ENCODE results near the gene FUT7. TPM values are rescaled to one million over a fixed set of nuclear protein-coding genes. Genes with fewer than 3 reads are reported as not detected.

FUT7 gene
- total and polyA plus RNA-seq, 9 of the 15 experiments (the other 6 are each of a cell fraction or from before 2014, with no cell fraction given), result not detected

DNA sequence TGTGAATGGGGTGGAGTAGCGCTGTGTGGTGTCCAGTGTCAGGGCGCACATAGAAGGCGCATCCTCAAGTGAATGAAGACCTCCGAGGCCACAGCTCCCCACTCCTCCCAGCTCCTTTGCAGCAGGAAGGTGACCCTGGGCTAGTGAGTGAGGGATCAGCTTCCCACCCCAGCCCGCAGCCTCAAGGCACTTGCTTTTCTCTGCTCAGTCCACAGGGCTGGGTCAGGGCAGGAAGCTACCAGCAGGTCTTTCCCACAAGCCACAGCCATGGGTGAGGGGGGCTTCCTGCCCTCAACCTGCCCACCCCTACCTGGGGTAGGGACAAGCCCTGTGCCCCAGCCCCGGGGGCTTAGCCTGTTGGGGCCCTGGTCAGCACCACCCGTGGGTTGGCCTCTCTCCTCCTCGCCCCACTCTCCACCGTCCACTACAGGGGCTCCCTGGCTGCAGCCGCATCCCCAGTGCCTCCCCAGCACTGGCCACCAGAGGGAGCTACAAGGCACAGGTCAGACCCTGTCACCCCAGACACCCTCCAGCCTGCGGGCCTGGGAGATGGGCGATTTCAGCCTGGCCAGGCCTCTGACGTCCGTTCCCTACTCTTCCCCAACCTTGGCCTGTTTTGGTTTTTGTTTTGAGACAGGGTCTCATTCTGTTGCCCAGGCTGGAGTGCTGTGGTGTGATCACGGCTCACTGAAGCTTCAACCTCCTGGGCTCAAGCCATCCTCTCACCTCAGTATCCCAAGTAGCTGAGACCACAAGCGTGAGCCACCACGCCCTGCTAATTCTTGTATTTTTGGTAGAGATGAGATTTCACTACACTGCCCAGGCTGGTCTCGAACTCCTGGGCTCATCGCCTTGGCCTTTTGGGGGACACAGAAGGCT, 2.6 kb downstream of the FUT7 start (continued):
- TF ChIP-seq RBM22 (IDR thresholded peaks at IDR 0.05; ENCODE audit: low read depth, low read length, poor library complexity, severe bottlenecking), result no peak
- peak; percentile 69 for TF ChIP-seq ZBTB7A (IDR thresholded peaks at IDR 0.05; ENCODE audit: borderline replicate concordance, control insufficient read depth, low read depth, low read length)
- no peak for TF ChIP-seq NR3C1 (CRISPR knock-in tag; IDR thresholded peaks at IDR 0.05)
- no peak for TF ChIP-seq TFAM (CRISPR knock-in tag; conservative IDR thresholded peaks at IDR 0.05)
- TF ChIP-seq RBM14 (IDR thresholded peaks at IDR 0.05; ENCODE audit: borderline replicate concordance, insufficient read depth, low read depth, low read length), result no peak
- no peak for TF ChIP-seq ARID3B (CRISPR knock-in tag; IDR thresholded peaks at IDR 0.05; ENCODE audit: borderline replicate concordance)
- no peak for TF ChIP-seq ARID3A (IDR thresholded peaks at IDR 0.05; ENCODE audit: borderline replicate concordance, low read depth, low read length)
- TF ChIP-seq NFRKB (IDR thresholded peaks at IDR 0.05; ENCODE audit: low read depth), result no peak
- TF ChIP-seq FOXJ2 (tag; IDR thresholded peaks at IDR 0.05), result no peak
- peak; percentile 77; the same call in 1 of the 2 replicates for TF ChIP-seq XRCC5 (IDR thresholded peaks at IDR 0.05; ENCODE audit: low read depth, low read length)
- TF ChIP-seq BMI1 (IDR thresholded peaks at IDR 0.05; ENCODE audit: low read length), result no peak
- peak in 1 of 2 experiments; percentile 75; a peak in 2 of 4 replicates for TF ChIP-seq RCOR1 (IDR thresholded peaks at IDR 0.05; ENCODE audit: borderline replicate concordance in 1 of 2, low read depth in 2 of 2, low read length in 2 of 2)
- TF ChIP-seq, protein P1, sequence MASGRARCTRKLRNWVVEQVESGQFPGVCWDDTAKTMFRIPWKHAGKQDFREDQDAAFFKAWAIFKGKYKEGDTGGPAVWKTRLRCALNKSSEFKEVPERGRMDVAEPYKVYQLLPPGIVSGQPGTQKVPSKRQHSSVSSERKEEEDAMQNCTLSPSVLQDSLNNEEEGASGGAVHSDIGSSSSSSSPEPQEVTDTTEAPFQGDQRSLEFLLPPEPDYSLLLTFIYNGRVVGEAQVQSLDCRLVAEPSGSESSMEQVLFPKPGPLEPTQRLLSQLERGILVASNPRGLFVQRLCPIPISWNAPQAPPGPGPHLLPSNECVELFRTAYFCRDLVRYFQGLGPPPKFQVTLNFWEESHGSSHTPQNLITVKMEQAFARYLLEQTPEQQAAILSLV (tag; IDR thresholded peaks at IDR 0.05), result no peak
- peak; percentile 89 to 92 (median 90) for TF ChIP-seq CTCF (IDR thresholded peaks at IDR 0.05 in 2 of 3, conservative IDR thresholded peaks at IDR 0.05 in 1 of 3; ENCODE audit: insufficient read depth in 2 of 3, low read depth in 1 of 3, low read length in 3 of 3)
- TF ChIP-seq ZNF143 (CRISPR knock-in tag; IDR thresholded peaks at IDR 0.05), result peak; percentile 54; the same call in 1 of the 2 replicates
- no peak for TF ChIP-seq ZNF217 (CRISPR knock-in tag; IDR thresholded peaks at IDR 0.05)
- TF ChIP-seq ZNF165 (CRISPR knock-in tag; IDR thresholded peaks at IDR 0.05; ENCODE audit: borderline replicate concordance), result no peak
